ENCODE results near the gene ARHGAP23.
A peak's percentile ranks its signal among the peaks of the same experiment; 100 is the strongest.

Gene ARHGAP23

DNA sequence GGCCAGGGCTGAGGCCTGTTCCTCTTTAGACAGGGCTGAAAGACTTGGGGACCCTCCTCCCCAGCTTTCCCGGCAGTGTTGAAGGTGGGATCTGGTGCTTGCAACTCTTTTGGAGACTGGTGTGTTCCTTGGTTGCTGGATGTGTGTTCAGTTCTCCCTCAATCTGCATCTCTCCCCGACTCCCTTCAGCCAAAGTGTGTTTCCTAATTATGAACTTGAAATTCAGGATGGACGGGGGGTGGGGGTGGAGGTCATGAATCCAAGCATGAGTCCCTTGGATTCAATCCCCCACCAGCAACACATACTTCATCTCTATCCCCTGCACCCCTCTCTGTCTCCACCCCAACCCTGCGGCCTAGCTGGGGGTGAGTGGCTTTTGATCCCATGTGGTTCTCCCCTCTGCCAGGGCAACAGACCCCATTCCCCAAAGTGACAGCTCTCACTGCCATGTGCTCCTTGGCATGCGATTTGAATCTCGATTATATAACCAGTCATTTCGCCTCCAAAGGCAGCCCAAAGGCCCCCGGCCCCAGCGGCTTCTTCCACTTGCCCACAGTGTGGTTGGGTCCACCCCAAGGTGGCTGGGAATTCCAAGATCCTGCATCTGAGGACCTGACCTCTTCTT, 1.3 kb downstream of the ARHGAP23 start:
- POLR2A ChIA-PET = interaction anchor here (0.6 to 0.8 kb wide), 2 partner anchors 21 to 81 kb away, joined by 3 read pairs; no protein-coding TSS in a partner anchor
- no peak for DNase-seq (ENCODE audit: low read depth, low spot score)
- peak overlapping the region; percentile 74 for H3K4me3 ChIP-seq (ENCODE audit: low read depth, low read length)
- CTCF ChIA-PET = interaction anchor here (1.0 to 5.8 kb wide), 9 partner anchors 9 to 234 kb away, joined by 3 to 56 read pairs (median 5); no protein-coding TSS in a partner anchor
- TF ChIP-seq, protein P1, sequence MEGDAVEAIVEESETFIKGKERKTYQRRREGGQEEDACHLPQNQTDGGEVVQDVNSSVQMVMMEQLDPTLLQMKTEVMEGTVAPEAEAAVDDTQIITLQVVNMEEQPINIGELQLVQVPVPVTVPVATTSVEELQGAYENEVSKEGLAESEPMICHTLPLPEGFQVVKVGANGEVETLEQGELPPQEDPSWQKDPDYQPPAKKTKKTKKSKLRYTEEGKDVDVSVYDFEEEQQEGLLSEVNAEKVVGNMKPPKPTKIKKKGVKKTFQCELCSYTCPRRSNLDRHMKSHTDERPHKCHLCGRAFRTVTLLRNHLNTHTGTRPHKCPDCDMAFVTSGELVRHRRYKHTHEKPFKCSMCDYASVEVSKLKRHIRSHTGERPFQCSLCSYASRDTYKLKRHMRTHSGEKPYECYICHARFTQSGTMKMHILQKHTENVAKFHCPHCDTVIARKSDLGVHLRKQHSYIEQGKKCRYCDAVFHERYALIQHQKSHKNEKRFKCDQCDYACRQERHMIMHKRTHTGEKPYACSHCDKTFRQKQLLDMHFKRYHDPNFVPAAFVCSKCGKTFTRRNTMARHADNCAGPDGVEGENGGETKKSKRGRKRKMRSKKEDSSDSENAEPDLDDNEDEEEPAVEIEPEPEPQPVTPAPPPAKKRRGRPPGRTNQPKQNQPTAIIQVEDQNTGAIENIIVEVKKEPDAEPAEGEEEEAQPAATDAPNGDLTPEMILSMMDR (IDR thresholded peaks at IDR 0.05; ENCODE audit: insufficient read depth, low read length, missing control alignments) = no peak

DNA sequence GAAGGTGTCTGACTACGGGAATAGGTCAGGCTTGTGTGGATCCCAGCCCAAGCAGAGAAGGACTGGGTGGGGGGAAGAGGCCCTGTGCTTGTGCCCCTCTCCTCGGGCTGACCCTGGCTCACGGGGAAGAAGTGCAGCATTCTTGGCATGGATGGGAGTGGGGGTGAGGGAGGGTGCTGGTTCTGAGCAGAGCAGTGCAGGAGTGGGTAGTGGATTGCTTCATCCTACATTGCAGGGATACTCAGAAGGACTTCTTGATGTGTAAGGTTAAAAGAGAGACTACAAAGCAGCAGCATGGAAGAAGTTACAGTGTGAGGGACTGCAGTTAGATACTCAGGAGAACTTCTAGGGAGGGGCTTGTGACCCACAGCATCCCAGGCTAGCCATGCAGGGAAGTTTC, 2.1 kb downstream of the ARHGAP23 start:
- DNase-seq (ENCODE audit: low read depth, low spot score) = no peak
- TF ChIP-seq, protein P1 (IDR thresholded peaks at IDR 0.05; ENCODE audit: insufficient read depth, low read length, missing control alignments) = no peak
- POLR2A ChIA-PET = interaction anchor here (0.6 kb wide), 1 partner anchor 80 kb away, joined by 3 read pairs; no protein-coding TSS in a partner anchor
- CTCF ChIA-PET = interaction anchor here (0.8 to 5.8 kb wide), 6 partner anchors 9 to 79 kb away, joined by 3 to 56 read pairs (median 4); no protein-coding TSS in a partner anchor
- H3K4me3 ChIP-seq (ENCODE audit: low read depth, low read length) = peak overlapping the region; percentile 74

DNA sequence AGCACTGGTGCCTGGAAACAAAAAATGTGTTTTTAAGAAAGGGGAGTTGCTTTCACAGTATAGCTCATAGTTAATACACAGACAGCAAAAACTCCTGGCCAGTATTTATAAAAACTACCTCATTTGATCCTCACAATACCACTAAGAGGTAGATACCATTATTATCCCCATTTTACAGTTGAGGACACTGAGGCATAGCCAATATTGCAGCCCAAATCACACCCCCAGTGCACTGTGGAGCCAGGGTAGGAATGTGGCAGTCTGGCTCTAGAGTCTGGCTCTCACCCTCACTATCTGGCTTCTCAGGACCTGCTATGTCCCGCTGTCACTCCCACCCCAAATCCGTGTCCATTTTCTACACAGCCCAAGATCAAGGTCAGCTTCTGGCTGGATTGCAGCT, 2.6 kb downstream of the ARHGAP23 start:
- POLR2A ChIA-PET = no interaction called here
- DNase-seq (ENCODE audit: low read depth, low spot score) = no peak
- H3K4me3 ChIP-seq (ENCODE audit: low read depth, low read length) = peak overlapping the region; percentile 23; the same call in 1 of the 2 replicates
- TF ChIP-seq, protein P1 (IDR thresholded peaks at IDR 0.05; ENCODE audit: insufficient read depth, low read length, missing control alignments) = no peak
- CTCF ChIA-PET = interaction anchor here (0.8 to 5.8 kb wide), 5 partner anchors 12 to 79 kb away, joined by 3 to 56 read pairs (median 5); no protein-coding TSS in a partner anchor

DNA sequence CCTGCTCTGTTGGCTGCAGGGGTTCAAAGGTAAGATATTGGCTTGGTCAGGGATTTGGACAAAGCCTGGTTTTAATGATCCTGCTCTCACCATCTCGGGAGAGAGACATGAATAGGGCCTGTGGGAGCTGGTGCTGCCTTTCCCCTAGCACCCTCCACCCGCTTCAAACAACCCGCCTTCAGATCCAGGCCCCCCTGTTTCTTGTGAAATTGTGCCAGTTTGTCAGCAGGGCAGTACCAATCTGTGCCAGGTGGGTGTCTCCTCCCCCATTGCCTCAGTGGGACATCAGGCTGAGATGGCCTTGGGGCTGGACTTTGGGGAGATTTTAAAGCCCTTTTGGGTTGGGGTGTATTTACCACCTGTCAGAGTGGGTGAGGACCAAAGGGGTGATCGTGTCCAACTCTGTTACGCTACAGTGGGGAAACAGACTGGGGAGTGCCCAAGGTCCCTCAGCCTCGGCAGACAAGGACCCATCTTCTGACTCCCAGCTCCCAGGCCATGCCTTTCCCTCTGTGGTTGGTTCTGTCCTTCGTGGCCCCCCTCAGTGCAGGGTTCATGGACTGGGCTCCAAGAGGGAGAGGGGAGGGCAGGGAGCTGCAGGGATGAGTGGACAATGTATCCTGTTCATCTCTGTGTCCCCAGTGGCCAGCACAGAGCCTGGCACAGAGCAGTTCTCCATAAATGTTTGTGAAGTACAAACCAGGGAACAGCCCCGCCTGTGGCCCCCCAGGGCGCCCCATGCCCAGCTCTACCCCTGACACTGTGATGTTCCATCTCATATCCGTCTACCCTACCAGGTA, 3.3 kb downstream of the ARHGAP23 start:
- TF ChIP-seq, protein P1 (IDR thresholded peaks at IDR 0.05; ENCODE audit: insufficient read depth, low read length, missing control alignments) = no peak
- no peak for DNase-seq (ENCODE audit: low read depth, low spot score)
- POLR2A ChIA-PET = no interaction called here
- CTCF ChIA-PET = interaction anchor here (0.6 to 5.8 kb wide), 5 partner anchors 11 to 72 kb away, joined by 3 to 56 read pairs (median 3); no protein-coding TSS in a partner anchor
- no peak overlapping the region for H3K4me3 ChIP-seq (ENCODE audit: low read depth, low read length)

DNA sequence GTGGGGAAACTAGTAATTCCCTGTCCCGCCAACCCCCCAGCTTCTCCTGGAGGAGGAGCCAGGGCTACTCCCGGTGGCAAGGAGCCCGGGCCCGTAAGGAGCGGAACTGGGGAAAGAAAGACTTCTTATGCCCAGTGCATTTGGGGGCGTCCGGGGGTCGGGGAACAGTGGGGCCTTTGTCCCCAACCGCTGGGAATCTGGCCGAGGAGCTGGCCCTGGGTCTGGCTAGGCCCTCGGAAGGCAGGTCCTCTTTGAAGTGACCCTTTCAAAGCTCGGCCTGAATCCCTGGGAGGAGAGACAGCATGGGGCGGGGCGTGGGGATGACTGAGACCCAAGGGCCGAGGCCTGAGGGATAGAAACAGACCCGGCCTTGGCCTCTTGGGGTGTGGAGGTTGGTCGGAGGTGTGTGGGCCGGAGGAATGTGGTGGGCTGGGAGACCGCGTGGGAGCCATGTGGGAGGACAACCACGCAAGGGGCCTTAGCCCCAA, 6.0 kb downstream of the ARHGAP23 start:
- TF ChIP-seq, protein P1 (IDR thresholded peaks at IDR 0.05; ENCODE audit: insufficient read depth, low read length, missing control alignments) = no peak
- H3K4me3 ChIP-seq (ENCODE audit: low read depth, low read length) = no peak overlapping the region
- POLR2A ChIA-PET = no interaction called here
- CTCF ChIA-PET = interaction anchor here (0.9 to 3.5 kb wide), 5 partner anchors 9 to 85 kb away, joined by 4 to 15 read pairs (median 5); no protein-coding TSS in a partner anchor
- DNase-seq (ENCODE audit: low read depth, low spot score) = no peak
